GM21447 (cell line): Measurements from ENCODE around the gene PCNA.

Source experiments
- ATAC-seq: cut with Tn5 transposase; IDR thresholded peaks from one replicate; pipeline ENCODE4 v1.9.1; 2021; ENCODE audit not compliant: unreplicated experiment

The PCNA gene

DNA sequence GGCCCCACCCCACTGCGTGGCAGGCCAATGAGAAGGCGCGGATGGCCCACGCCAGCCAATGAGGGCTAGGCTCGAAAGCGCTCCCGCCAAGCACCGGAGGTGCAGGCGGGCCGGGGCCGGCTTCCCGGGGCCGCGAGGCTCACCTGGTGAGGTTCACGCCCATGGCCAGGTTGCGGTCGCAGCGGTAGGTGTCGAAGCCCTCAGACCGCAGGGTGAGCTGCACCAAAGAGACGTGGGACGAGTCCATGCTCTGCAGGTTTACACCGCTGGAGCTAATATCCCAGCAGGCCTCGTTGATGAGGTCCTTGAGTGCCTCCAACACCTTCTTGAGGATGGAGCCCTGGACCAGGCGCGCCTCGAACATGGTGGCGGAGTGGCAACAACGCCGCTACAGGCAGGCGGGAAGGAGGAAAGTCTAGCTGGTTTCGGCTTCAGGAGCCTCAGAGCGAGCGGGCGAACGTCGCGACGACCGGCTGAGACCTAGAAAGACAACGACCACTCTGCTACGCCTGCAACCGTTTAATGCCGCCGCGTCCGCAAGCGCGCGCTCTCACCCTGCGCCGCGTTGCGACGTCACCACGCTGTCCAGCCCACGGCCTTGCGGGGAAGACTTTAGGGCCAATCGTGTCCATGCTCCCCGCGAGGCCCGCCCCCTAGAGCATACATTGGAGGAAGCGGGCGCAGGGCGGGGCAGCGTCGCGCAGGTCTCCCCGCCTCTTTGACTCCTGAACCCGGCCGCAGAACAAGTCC, at the start of gene PCNA:
Gene PCNA (minus strand): TSS at position 524 of the 750 bp plus-strand sequence. CDS start 160 bp downstream, at position 364.
- peak; percentile 96 for ATAC-seq

DNA sequence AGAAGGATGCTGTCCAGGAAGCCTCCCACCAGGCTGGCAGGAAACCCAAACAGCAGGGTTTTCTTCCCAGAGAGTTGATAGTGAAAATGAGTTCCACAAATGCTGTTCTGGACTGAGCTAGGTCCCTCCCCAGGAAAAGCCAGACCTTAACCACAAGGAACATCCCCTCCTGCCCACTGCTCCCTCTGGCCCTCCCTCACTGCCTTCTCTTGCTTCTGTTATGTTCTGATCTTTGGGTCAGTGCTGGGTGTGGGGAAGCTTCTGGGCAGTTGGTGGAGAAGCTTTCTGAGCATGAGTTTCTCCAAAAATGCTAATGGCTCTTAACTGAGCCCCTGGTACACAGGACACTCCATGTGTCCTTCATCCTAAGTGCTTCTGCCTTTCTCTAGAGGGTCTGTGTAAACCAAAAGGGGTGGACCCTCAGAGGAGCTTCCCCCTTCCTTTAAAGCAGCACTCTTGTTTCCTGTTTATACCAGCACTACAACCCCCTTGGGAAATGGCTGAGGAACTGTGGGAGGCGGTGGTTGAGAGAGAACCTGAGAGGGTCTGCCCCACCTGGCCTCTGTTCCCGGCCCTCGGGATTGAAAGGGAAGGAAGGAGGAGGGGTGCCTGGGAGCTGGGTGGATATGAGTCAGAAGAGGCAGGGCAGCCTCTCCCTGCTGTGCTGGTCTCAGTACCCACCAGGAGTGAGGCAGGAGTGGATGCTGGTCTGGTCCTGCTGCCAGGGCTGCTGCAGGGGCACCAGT, 49.1 kb upstream of the PCNA start:
- no peak for ATAC-seq

DNA sequence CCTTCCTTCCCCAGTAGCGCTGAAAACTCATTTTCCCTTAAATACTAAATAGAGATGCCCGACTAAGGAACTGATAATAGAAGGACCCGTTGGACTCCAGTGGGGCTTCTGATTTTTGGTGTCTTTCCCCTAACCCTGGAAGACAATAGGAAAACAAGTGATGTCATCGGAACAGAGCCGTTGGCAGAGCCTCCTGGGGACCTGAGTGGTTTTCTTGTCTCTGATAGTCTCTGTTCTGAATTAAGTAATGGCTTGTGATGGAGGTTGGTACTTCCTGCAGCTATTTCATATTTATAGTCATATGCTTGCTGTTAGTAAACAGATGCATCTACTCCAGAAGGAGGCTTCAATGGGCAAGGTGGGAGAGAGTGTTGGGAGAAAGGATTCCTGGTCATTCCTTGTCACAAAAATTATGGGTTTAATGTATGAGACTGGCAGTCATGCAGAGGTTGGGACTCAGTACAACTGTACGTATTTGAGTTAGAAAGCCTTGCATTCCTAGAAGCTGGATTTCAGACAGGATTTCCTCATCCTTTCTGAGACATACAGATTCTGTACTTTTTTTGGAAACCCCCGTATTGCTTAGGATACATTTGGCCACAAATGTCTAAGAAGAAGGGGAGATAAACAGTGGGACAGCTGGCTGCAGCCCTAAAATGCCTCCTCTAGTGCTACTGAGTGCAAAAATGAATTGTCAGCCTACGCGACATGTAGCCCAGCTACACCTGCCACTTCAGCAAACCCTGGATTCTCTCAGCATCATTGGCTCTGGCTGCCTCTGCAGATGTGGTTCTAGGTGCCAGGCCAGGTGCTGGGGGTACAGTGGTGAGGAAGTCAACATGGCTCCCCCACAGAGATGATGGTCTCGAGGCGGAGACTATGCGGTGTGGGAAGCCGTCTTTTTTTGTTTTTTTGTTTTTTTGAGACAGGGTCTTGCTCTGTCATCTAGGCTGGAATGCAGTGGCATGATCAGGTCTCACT, 45.2 kb upstream of the PCNA start:
- ATAC-seq, result no peak

DNA sequence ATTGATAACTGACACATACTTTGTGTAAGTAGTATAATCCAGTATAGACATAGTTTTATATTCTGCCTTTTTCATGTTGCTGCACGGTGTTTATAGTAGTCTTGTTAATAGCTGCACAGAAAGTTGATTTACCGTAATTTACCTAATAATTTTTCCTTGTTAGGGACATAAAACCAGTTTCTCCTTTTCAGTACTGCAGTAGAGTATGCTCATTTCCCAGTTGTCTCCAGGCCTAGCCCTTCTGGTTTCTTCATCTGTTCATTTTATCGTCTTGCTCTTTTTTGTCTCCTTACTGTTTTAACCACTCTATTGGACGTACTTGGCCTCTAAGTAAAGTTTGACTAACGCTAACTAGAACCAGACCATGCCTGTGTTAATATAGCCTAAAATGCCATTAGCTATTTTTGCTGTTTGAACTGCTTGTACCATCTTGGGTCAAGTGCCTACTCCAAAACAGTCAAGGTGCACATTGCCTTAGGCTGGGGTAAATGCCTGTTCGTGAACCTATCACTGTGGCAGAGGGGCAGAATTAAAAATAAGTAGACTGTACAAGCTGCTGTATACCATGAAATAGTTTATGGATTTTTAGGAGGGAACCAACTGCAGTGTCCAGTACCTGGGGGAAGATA, 41.9 kb upstream of the PCNA start:
- no peak for ATAC-seq

DNA sequence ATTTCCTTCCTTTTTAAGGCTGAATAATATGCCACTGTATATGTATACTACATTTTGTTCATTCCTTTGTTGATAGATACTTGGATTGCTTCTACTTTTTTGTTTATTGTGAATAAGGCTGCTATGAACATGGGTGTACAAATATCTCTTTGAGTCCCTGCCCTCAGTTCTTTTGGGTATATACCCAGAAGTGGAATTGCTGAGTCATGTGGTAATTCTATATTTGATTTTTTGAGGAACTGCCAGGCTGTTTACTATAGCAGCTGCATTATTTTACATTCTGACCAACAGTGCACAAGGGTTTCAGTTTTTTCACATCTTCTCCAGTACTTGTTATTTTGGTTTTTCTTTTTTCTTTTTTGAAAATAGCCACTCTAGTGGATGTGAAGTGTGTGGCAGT, 41.1 kb upstream of the PCNA start:
- ATAC-seq, result no peak

DNA sequence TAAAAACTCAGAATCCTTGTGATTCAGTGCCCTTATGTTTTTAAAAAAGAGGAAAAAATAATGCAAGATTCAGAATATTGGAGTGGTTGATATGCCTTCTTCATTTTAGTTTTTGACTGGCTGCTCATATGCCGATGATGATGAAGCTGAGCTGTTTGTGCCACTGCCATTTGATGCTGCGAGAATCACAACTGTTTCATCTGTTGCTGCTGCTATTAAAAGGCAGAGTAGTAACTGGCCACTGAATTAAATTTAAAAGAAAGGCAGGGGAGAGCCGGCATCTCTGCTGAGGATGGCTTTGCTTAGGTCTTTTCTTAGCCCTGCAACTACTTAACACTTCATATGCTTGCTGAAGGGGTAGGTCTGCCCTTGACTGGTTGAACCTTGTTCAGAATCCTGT, 40.2 kb upstream of the PCNA start:
- ATAC-seq, result no peak

DNA sequence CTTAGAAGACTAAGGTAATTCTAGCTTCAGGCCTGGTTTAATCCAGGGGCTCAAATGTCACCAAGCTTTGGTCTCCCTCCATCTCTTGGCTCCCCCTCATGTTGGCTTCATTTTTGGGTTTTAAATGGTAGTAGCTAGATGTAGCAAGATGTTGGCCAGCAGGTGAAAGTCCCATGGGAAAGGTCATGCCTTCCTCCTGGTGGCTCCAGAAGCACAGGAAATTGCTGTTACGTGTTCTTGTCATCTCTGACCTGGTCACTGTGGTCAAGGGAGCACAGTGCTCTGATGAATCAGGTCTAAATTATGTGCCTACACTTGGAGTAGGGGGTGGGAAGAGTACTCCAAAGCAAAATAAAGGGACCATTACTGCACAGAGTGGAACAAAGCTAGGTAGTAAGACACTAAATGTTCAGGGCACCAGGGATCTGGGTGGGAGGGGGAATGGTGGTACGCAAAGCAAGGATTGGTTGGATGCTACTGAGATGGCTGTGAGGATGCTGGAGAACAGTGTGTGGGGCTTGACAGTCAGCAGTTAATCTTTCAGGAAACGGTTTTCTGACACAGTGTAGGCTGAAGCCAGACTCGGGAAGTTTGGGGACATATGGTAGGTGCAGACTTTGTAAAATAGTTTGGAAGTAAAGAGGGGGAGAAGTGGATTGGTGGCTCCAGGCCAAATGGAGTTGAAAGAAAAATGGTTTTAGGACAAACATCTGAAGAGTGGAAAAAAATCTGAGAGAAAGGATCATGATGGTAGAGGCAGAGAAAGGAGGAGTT, 37.1 kb upstream of the PCNA start:
- ATAC-seq, result no peak

DNA sequence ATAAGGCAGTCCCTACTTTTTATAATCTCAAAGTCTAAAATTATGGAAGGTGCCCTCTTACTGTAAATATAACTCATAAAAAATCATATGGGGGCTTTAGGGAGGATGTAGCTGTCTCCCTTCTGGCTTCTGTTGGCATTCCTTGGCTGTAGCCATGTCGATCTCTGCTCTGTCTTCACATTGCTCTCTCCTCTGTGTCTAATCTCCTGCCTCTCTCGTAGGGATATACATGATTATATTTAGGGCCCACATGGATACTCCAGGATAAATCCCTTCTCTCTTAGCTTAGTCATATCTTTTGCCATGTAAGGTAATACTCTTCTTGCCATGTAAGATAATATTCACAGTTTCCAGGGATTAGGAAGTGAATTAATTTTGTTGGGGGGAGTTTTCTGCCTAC, 35.6 kb upstream of the PCNA start:
- no peak for ATAC-seq

DNA sequence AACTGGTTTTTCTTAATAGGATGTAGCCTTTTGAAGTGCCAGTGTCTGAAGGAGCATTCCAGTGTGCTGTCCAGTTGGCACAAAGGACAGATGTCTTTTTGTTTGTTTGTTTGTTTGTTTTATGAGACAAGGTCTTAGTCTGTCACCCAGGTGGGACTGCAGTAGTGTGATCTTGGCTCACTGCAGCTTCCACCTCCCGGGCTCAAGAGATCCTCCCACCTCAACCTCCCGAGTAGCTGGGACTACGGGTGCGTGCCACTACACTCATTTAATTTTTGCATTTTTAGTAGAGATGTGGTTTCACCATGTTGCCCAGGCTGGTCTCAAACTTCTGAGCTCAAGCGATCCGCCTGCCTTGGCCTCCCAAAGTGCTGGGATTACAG, 34.8 kb upstream of the PCNA start:
- ATAC-seq, result no peak

DNA sequence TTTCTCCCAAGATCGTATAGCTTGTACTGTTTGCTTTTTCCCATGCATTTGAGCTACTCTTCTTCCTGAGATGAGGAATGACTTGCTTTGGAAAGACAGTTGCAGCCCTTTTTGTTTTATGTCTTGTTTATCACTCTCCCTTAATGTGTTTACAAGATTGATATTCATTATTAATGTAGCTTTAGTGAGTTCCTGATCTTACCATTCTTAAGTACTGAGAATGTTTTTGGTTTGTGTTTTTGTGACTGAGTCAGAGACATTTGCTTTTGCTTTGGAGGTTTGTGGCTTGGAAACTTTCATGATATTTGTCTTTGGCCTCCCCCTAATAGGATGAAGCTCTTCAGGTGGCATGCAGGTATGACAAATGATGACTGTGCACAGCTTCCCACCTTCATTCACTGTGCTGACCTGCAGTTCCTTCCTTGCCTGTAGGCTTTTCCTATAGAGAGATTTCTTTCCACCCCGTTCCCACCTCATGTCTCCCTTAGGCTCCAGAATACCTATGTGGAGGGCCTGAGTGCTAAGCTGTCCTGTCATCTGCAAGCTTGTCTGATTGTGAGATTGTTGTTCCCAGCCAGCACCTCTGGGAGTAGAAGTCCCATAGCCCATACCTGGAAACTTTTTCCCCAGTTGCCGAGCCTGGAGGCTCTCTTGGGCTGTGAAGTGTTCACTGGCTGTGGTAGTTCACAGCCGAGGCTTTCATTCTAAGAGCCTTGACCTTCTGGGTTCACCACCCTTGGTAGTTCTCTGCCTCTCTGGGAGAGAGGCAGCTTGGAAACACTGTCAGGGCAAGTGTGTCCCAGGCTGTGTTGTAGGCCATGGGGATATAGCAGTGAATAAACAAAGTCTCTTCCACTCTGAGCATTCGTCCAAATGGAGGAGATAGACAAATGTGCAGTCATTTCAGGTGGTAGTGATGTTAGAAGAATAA, 34.1 kb upstream of the PCNA start:
- ATAC-seq, result no peak

DNA sequence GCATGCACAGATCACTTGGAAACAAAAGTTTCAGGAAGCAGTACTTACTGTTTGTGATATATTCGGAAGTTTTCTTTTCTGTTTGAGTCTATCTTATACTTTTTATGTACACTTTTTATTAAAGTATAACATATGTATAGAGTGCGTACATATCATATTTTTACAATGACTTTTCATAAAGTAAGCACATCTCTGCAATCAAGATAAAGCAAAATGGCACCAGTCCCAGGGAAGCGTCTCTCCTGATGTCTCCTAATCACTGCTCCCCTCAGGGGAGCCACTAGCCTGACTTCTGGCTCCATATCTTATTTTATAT, 33.4 kb upstream of the PCNA start:
- ATAC-seq, result no peak

DNA sequence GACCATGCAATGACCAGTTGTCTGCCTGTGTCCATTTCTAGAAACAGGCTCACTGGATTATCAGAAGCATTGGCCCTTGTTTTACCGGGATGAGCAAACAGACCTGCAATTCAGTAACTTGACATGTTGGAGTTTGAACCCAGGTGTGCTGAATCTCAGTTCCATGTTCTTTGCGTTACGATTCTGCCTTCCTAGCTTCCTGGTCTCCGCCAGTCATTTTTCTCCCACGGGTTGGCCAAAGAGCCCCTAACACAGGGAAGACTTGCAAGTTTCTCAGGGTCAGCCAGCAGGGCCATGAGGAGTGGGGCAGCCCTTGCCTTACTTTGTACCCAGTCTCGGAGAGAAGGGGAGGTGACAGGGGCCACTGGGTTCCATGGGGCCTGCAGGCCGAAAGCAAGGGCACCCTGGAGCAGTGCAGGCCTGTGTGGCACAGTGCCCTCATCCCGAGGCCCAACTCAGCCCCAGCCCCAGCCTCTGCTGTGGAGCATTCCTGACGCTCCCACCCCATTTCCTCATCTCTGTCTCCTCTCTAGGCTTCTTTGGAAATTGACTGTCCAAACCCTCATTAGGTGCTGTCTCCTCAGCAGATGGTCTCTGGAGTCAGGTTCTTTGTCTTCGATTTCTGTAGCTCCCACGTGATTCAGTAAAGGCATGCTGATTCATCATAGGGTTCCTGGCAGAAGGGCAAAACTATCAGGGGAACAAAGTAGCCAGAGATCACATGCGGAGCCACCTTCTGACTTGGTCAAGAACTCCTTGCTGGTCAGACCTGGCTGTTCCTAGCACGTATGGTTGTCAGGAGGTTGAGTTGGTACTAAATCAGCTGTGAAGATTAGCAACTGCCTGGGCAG, 30.7 kb upstream of the PCNA start:
- ATAC-seq, result no peak

DNA sequence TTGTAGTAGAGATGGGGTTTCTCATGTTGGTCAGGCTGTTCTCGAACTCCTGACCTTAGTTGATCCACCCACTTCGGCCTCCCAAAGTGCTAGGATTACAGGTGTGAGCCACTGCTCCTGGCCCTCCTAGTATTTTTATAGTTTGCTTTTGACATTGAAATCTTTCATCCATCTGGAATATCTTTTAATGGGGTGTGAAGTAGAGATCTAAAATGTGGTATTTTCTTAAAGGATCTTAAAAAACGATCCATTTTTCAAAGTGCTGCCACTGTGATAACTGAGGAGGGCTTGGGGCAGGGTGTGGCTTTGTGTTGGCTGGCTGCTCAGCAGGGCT, 30.1 kb upstream of the PCNA start:
- no peak for ATAC-seq

DNA sequence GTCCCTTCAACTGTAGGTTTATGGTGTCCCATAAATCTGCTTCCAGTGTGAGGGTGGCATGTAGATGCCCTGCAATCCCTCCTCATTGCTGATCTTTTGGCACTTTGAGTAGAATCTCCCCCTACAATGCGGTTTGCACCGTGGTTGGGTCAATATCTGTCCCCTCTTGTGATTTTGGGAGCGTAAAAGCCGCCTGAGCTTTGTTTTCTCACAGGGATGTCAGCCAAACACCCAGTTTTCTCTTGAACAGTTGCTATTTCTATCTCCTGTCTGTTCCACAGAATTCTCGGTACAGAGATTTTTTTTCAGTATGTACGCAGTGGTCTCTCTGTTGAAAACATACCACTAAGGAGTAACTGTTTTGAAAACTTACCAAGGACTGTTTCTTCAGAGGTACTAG, 28.8 kb upstream of the PCNA start:
- ATAC-seq, result no peak

DNA sequence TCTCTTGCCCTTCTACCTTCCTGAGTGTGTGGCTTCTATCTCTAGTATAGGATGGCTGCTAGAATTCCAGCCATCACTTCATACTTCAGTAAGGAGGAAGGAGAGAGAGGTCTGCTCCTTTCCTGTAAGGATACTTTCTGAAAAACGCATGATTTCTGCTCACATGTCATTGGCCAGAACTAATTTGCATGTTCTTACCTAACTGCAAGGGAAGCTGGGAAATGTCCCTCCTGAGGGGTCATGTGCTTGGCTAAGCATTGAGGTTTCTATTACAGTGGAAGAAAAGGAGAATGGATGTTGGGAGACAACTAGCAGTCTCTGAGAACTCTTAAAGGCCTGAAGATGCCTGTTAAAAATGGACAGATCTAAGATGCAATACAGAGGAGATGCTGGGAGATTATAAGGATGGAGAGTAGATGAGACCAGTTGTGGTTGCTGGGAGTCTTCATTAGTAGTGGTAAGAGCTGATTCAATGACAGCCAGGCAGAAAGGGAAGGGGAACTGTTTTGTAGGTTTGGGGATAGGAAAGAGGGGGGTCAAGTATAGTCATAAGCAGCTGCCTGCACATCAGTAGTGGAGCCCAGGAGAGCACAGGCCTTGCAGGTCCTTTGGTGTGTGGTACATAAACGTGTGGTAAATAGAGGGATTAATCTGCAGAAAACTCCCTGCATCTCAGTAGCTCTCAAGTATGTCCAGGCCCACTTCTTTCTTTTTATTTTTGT, 27.3 kb upstream of the PCNA start:
- ATAC-seq, result no peak

DNA sequence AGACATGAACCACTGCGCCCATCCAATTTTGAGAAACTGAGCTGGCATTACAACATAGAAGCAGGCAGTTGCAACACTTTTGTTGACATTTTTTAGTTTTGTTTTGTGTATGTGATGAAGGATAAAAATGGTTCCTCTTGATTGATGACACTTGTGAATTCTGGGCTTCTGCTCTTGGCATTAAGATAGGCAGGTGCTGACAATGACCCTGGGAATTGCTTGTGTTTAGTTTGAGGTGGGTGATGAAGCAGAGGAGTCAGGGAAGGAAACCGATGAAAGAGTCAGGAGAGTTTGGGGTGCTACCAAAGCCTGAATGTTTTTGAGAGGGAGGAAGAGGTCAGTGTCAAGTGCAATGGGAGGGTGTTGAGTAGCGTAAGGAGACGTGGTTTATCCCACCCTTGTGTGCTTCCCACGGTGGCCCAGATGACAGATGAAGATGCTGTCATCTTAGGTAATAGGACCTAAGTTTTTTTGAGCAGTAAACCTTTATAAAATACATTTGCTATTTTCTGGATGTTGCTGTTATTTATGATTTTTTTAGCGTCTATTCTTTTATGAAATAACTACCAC, 26.4 kb upstream of the PCNA start:
- ATAC-seq, result no peak

DNA sequence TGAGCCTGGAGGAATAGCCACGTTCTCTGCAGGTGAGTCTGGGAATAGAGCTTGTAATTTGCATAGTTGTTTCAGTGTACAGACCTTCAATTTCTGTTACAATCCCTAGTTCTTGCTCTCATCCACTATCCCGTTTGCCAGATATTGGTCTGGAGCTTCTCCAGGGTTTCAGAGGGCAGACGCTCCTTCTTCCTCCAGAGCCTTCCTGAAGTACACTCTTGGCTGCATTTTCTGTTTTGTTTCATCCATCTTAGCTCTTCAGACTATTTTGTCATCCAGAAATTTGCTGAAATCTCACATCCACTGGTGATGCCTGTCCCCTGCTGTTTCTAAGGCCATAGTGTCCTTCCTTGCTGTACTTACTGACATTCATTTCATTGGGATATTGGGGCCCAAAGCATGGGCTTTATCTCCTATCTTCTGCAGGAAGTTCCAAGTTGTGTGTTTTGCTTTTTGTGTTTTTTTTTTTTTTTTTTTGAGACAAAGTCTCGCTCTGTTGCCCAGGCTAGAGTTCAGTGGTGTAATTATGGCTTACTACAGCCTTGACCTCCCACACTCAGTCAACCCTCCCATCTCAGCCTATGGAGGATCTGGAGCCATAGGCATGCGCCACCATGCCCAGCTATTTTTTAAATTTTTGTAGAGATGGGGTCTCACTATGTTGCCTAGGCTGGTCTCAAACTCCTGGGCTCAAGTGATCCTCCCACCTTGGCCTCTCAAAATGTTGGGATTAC, 25.8 kb upstream of the PCNA start:
- no peak for ATAC-seq
